Testis (tissue), 3 donors: ENCODE data around the gene PRPF38A. TPM values are rescaled to one million over a fixed set of nuclear protein-coding genes. Genes with fewer than 3 reads are reported as not detected.
A peak's percentile ranks its signal among the peaks of the same experiment; 100 is the strongest.

ENCODE experiments used
- DNase-seq: peaks from one replicate; pipeline ENCODE4 v3.0.0-alpha.2; 2019
- H3K27ac ChIP-seq, 2 donors: fragments of 200-600 bp; sonication (generic); one replicate each; pipeline ENCODE4 v1.5.1; 2019
- H3K27me3 ChIP-seq: fragments of 200-600 bp; sonication (generic); one replicate; pipeline ENCODE4 v1.5.1; 2019
- H3K36me3 ChIP-seq: fragments of 200-600 bp; sonication (generic); one replicate; pipeline ENCODE4 v1.5.1; 2017; ENCODE audit warnings: low read depth; ENCODE audit errors: missing control alignments
- H3K4me1 ChIP-seq: fragments of 200-600 bp; sonication (generic); one replicate; pipeline ENCODE4 v1.5.1; 2019
- H3K4me3 ChIP-seq, 2 donors: fragments of 200-600 bp; sonication (generic); one replicate each; pipeline ENCODE4 v1.5.1; 2017 to 2019
- H3K9me3 ChIP-seq: fragments of 200-600 bp; sonication (generic); one replicate; pipeline ENCODE4 v1.5.1; 2017
- POLR2A ChIP-seq: fragments of 450-650 bp; IDR thresholded peaks from one replicate; pipeline ENCODE4 v1.6.1; 2017; ENCODE audit warnings: antibody characterized with exemption, mild to moderate bottlenecking, moderate library complexity
- WGBS, 2 donors: methylation state at CpG; one replicate each; pipeline ENCODE4 v1.1.5; 2018; 5-methylcytosine and 5-hydroxymethylcytosine counted together
- intact Hi-C: fragments of 100-400 bp; cut with DNase I; formaldehyde crosslinking; loops from one replicate; pipeline ENCODE4 v1.15.1; 2023; ENCODE audit warnings: low total_unique reads
- polyA plus RNA-seq: library from polyadenylated mRNA; stranded (reverse); fragments of 350-450 nt; fragmentation: Illumina TruSeq; extraction: RNeasy Lipid Tissue Mini Kit (QIAGEN cat#74804); gene quantifications from one replicate; pipeline ENCODE4 v1.2.3, GENCODE V29; 2014; ENCODE audit warnings: low read depth, low replicate concordance; ENCODE audit not compliant: insufficient read depth
- total RNA-seq, 2 donors: library from RNA; depleted of rRNA; stranded (reverse); fragments of >200 nt; gene quantifications; one replicate each; pipeline ENCODE4 v1.2.3, GENCODE V29; 2016
- TF ChIP-seq, protein P1 (sequence below), 3 experiments: fragments of 450-650 bp in 2 of 3; fragments of 200-600 bp in 1 of 3; sonication (generic) in 1 of 3; IDR thresholded peaks; one replicate each; pipeline ENCODE4 v1.5.1; 2016 to 2019; ENCODE audit warnings: antibody characterized with exemption in 3 of 3, mild to moderate bottlenecking in 2 of 3, moderate library complexity in 1 of 3

PRPF38A gene
- total and polyA plus RNA-seq, 3 donors from 2014 or later: 34.7 to 68.4 (median 43.1) TPM

DNA sequence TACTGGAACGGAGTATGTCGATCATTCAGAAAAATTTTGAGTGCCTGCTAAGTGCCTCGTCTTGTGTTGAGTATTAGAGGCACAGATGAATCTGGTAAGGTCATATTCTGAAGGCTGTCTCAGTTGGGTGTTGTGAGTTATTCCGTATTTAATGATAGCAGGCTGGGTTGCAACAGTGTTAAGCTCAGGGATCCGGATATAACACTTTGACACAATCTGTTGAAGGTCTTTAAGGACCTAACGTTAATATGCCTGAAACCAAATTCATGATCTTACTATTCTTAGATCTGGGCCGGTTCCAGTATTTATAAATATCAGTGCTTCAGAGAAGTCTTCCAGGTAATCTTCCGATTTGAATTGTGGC is 555 bp downstream of the PRPF38A start:
- no peak for TF ChIP-seq POLR2A
- TF ChIP-seq, protein P1, sequence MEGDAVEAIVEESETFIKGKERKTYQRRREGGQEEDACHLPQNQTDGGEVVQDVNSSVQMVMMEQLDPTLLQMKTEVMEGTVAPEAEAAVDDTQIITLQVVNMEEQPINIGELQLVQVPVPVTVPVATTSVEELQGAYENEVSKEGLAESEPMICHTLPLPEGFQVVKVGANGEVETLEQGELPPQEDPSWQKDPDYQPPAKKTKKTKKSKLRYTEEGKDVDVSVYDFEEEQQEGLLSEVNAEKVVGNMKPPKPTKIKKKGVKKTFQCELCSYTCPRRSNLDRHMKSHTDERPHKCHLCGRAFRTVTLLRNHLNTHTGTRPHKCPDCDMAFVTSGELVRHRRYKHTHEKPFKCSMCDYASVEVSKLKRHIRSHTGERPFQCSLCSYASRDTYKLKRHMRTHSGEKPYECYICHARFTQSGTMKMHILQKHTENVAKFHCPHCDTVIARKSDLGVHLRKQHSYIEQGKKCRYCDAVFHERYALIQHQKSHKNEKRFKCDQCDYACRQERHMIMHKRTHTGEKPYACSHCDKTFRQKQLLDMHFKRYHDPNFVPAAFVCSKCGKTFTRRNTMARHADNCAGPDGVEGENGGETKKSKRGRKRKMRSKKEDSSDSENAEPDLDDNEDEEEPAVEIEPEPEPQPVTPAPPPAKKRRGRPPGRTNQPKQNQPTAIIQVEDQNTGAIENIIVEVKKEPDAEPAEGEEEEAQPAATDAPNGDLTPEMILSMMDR (IDR thresholded peaks at IDR 0.05): peak in 2 of 3 experiments; percentile 2 to 10

DNA sequence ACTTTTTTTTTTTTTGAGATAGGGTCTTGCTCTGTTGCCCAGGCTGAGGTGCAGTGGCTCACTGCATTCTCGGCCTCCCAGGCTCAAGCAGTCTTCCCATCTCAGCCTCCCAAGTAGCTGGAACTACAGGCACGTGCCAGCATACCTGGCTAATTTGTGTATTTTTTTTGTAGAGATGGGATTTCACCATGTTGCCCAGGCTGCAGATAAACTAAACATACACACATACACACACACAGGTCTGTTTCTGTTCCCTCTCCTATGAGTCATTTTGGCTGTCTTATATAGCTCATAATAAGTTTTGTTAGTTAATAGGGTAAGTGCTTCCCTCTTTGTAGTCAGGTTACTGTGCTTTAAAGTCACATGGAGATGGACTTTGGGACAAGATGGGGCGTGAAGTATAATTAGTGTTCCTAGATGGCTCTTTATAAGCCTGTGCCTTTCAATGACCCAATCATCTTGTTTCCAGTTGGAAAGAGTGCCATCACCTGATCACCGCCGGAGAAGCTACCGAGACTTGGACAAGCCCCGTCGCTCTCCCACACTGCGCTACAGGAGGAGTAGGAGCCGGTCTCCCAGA is 9.1 kb downstream of the PRPF38A start:
- DNase-seq: no peak
- no peak overlapping the region for H3K27ac ChIP-seq
- H3K9me3 ChIP-seq: no peaks in the 10 kb centered on the region
- no peaks in the 10 kb centered on the region for H3K27me3 ChIP-seq
- H3K4me3 ChIP-seq: no peak overlapping the region
- H3K4me1 ChIP-seq: no peaks in the 10 kb centered on the region
- no peaks in the 10 kb centered on the region for H3K36me3 ChIP-seq
- intact Hi-C loops: no loop called here
- WGBS, 2 donors: 94 to 97% methylated on average over 10 of the region's 10 CpGs
- TF ChIP-seq POLR2A: no peak
- TF ChIP-seq, protein P1 (IDR thresholded peaks at IDR 0.05): no peak

More for the DNA sequence above, 555 bp downstream of the PRPF38A start:
- no peak for DNase-seq
- H3K4me1 ChIP-seq: peaks cover 18% of the 10 kb centered on the region
- no peaks in the 10 kb centered on the region for H3K27me3 ChIP-seq
- peak overlapping the region; percentile 88 to 99 for H3K4me3 ChIP-seq
- WGBS, 2 donors: 2% methylated on average over 7 to 8 of the region's 8 CpGs
- H3K27ac ChIP-seq: peak overlapping the region; percentile 91 to 95
- intact Hi-C loops: no loop called here
- H3K36me3 ChIP-seq: no peaks in the 10 kb centered on the region
- H3K9me3 ChIP-seq: no peaks in the 10 kb centered on the region

DNA sequence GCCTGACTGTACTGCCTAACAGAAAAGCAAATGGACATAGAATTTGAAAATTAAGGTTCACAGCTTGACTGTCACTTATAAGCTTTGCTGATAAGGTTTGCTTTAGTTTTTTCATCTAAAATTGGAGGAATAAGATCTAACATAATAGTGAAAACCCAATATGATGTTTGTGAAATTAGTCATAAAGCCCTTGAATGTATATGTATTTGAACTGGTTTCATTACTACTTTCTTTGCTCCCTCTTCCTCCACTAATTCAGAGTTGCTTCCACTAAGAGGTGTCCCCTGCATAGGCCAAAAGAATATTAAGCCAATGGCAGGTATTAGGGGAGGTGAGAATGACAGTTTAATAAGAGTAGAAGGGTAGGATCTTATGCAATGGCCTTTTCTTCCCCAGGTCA is 10.5 kb downstream of the PRPF38A start:
- intact Hi-C loops: no loop called here

DNA sequence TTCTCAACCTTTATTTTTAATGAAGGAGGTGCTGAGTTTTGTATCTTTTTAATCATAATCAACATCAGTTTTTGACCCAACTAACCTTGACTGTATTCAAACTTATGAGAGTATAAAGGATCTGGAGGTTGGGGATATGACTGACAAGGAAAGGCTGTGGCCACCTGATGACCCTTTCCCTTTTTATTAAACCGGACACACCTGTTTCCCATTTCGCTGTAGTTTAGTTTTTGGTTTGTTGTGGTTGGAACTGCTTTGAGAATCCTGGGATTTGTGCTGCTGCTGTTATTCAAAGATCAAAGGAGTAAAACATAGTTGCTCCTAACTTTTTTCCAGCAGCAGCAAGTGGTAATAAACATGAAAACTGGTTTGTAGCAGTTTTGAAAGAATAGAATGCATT is 12.4 kb downstream of the PRPF38A start:
- no peak overlapping the region for H3K4me3 ChIP-seq
- no peak for DNase-seq
- no peaks in the 10 kb centered on the region for H3K27me3 ChIP-seq
- 82 to 89% methylated on average over 2 of the region's 2 CpGs for WGBS, 2 donors
- intact Hi-C loops: no loop called here
- no peaks in the 10 kb centered on the region for H3K9me3 ChIP-seq
- H3K36me3 ChIP-seq: no peaks in the 10 kb centered on the region
- no peaks in the 10 kb centered on the region for H3K4me1 ChIP-seq
- H3K27ac ChIP-seq: no peak overlapping the region
- TF ChIP-seq POLR2A: no peak
- TF ChIP-seq, protein P1 (IDR thresholded peaks at IDR 0.05): no peak

More for the DNA sequence above, 10.5 kb downstream of the PRPF38A start:
- Histone ChIP-seq H3K4me3 (no peak overlapping the region), H3K9me3 (no peaks in the 10 kb centered on the region), H3K27me3 (no peaks in the 10 kb centered on the region), H3K4me1 (no peaks in the 10 kb centered on the region), H3K36me3 (no peaks in the 10 kb centered on the region), H3K27ac (no peak overlapping the region)
- no peak for TF ChIP-seq POLR2A
- TF ChIP-seq, protein P1 (IDR thresholded peaks at IDR 0.05): no peak
- DNase-seq: no peak

DNA sequence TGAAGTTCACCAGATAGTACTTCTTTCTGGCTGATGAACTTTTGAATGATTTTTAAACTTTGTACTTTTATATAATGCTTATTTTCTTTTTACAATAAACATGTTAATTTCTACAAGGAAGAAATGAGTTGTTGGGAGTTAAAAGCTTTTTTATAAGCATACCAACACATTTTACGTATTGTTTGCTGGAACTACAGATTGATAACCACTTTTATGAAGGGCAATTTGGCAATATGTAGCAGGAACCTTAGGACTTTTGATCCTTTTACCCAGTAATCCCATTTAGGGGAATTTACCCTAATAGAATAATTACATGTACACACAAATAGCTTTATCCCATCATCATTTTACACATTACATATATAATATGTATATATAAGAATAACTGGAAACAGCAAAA is 16.3 kb downstream of the PRPF38A start:
- Histone ChIP-seq H3K27ac (no peak overlapping the region), H3K4me1 (no peaks in the 10 kb centered on the region), H3K4me3 (no peak overlapping the region), H3K36me3 (no peaks in the 10 kb centered on the region), H3K27me3 (no peaks in the 10 kb centered on the region), H3K9me3 (no peaks in the 10 kb centered on the region)
- WGBS, 2 donors: 91 to 94% methylated on average over 1 of the region's 1 CpG
- no peak for DNase-seq
- no peak for TF ChIP-seq POLR2A
- TF ChIP-seq, protein P1 (IDR thresholded peaks at IDR 0.05): no peak
- intact Hi-C loops: no loop called here
